RCC 7860 (cell line): Measurements from ENCODE around the gene ATXN7L1.

ENCODE experiments used
- DNase-seq: peaks from one replicate; pipeline ENCODE4 v3.0.0-alpha.2; 2015; ENCODE audit warnings: low spot score
- FAIRE-seq: peaks from 2 replicates; lab custom pipeline; 2012; peaks lifted over from hg19 to GRCh38; lab: Jason Lieb, UNC

Gene ATXN7L1

DNA sequence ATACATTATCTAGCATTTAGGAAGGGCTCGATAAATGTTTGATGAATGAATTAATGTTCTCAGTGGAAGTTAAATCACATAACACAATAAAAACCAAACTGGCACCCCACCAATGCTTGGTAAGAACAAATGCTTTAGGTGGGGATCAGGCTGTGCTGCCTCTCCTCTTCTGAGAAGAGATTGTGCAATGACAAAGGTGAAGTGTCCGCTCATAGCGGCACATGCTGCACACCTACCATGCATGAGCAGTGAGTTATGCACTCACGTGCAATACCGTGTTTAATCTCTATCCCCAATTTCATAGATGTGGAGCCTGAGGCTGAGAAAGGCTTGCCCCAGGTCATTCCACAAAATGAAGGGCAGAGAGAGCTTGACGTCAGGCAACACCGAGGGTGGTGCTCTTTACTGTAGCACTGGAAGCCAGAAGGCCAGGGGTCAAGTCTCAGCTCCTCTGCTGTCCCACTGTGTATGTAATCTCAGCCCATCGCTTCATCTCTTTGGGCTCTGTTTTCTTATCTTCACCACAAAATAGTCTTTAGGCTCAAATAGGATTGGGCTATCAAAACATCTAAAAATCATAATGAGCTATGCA is 222.2 kb downstream of the ATXN7L1 start:
- no peak for FAIRE-seq

DNA sequence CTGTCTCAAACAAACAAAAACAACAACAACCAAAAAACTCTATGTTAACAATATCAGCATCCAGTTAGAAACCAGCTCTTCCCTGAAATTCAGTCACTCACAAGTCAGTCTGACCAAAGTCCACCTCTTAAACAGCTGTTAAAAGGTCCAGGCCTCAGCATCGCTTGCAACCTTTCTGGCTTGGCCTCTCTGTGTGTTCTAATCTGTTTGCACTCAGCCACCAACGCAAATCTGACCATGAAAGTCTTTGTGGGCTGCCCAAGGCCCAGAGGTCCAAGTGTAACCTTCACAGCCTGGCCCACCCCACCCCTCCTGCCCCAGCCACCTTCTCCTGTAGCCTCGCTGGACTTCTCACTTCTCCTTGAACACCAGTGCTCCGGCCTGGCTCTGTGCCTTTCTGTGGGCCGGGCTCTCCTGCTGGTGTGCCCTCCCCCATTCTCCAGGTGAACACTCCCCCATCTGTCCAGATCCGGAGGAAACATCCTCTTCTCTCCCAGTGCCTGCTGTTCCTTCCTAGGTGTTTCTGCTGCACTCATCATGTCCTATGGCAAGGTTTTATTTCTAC is 222.9 kb downstream of the ATXN7L1 start:
- FAIRE-seq = no peak
- DNase-seq = no peak

More for the DNA sequence above, 222.2 kb downstream of the ATXN7L1 start:
- no peak for DNase-seq

DNA sequence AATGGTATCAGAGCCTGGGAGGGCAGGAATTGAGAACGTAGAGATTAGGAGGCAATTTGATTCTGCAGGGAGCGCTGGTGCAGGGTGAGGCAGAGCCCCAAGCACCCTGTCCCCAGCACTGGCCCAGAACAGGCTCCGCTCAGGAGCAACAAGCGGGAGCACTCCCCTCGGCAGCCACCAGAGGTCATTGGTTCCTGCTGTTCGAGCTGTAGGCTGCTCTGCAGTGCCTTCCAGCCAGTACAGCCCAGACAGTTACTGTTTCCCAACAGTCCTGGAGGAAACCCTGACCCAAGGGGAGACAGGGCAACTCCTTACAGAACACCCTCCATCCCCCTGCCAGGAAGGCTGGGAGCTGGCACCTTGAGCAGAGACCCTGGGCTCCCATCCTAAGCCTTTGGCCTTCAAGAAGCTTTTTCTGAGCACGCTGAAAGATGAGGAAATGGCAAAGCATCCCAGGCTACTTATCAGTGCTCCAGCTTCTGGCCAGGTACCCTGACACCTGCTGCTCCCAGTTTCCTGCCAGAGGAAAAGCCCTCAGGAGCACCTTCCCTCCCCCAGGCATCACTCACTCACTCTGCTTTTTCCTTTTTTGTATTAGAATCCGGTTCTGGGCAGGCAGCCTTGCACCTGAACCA is 223.9 kb downstream of the ATXN7L1 start:
- no peak for FAIRE-seq
- DNase-seq = peak; percentile 61

DNA sequence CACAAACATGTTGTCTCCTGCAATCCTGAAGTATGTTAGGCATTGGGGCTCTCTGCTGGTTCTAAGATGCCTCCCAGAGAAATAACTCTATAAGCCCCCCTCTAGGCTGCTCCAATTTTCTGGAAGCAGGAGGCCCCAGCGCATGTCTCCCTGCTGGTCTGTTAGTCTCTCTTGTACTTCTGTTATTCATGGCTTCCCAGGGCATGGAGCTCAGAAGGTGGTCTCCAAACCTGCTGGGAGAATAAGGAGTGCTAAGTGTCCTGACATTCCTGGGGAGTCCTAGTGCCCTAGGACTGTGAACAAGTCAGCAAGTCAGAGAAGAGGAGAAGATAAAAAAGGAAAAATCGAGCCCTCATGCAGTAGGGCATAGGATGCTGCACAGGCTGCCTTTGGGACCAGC is 224.6 kb downstream of the ATXN7L1 start:
- no peak for FAIRE-seq

DNA sequence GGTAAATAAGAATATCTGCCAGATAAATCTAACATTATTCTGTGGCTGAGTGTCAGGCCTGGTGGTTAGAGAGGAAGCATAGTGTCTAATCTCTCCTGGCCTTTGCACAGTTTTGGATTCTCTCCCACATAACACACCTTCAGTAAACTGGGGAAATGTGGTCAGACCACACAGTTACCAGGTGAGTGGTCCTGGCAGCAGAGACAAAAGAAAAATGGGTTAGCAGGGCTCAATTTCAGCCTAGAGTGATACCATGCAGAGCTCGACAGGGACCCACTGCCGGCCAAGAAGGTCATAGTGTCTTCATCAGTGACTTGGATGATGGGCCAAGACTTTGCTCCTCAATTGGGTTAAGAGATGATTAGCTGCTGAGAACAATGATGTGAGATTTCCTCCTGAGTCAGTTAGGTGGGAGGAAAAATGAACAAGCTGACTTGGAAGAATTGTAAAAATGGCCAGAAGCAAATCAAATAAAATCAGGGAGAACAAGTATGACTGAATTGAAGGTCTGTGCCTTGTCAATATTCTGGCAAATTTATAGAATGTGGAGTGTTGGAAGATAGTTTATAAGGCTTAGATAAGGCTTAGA is 225.9 kb downstream of the ATXN7L1 start:
- FAIRE-seq (no peak), DNase-seq (no peak)

More for the DNA sequence above, 224.6 kb downstream of the ATXN7L1 start:
- DNase-seq = no peak

DNA sequence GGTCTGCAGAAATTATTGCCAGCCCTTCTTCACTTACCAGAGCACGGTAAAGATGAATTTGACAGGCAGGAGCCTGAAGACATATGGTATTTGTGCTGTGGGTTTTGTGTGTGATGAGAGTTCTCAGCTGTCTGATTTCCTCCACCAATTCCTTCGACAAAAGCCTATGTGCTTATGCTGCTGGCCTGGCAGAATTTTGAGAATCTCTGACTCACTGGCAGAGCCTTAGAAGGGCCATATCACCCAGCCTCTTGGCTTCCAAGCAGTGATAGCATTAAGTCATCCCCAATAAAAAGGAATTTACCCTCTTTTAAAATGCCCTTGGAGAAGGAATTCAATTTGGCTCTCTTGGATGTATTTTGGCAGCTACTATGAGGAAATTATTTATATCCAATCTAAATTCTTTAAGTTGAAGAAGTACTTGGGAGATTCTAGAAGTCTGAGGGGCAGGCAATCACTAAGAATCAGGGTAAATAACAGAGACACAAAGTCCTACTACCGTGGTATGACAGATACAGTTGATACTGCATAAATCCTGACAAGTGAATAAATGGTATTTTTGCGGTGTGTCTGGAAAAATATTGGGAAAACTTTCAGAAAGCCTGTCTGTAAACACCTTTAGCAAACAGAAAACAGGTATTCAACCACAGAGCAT is 226.5 kb downstream of the ATXN7L1 start:
- FAIRE-seq (no peak), DNase-seq (no peak)

DNA sequence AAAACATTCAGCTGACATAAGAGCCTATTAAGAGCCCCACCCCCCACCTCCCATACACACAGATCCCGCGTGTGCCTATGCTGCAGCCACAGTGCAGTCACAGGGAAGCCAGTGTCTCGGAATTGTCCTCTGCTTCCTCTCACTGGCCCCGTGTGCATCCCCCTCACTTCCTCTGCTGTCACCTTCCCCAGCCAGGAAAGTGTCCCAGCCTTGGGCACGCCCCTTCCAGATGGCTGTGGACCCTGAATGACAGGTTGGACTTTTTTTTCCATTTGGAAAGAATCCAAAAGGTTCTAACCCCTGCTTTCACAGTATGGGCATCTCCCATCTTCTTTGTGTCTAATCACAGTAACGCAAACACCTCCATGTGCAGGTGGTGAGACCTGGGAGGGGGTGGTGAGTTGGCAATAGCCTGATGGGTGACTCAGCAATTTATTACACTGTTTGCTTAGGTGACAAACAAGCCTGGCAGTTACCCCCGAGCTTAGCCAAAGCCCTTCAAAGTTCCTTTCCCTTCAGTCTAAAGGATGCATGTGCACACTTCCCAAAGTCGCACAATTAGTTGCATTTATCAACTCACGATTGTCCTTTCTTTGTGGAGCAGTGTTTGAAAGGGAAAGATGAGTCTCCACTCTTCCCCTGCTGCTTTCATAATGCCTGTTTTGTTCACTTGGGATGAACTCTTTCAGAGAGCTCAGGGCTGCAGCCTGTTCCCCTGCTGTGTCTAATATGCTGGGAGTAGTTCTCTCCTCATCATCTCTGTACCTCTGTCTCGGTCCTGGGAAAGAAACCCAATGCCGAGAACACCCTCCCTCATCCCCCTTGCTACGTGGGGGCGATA is 227.6 kb downstream of the ATXN7L1 start:
- no peak for FAIRE-seq
- DNase-seq = no peak

DNA sequence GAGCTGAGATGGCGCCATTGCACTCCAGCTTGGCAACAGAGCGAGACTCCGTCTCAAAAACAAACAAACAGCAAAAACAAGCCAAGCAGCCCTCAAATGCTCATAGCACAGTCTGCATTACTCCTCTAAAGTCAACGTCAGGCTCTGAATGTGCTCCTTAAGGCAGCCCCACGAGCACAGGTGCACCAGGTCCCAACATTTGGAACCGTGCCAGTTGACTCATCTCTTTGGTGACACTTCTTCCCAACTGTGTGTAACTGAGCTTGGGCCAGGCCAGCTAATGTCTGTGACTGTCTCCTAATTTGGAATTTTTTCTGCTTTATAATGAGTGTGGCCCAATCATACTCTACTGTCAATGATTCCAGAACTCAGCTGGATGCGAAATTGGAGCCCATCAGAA is 228.8 kb downstream of the ATXN7L1 start:
- FAIRE-seq (no peak), DNase-seq (no peak)

DNA sequence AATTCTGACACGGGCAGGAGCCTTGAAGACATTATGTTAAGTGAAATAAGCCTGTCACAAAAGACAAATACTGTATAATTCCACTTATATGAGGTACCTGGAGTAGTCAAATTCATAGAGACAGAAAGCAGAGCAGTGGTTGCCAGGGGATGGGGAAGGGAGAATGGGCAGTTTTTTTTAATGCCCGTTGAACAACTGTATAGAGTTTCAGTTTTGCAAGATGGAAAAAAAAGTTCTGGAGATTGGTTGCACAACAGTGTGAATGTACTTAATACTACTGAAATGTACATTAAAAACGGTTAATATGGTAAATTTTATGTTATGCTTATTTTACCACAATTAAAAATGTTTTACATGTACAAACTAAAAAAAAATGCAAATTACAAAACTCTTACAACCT is 231.5 kb downstream of the ATXN7L1 start:
- no peak for DNase-seq
- FAIRE-seq = no peak

DNA sequence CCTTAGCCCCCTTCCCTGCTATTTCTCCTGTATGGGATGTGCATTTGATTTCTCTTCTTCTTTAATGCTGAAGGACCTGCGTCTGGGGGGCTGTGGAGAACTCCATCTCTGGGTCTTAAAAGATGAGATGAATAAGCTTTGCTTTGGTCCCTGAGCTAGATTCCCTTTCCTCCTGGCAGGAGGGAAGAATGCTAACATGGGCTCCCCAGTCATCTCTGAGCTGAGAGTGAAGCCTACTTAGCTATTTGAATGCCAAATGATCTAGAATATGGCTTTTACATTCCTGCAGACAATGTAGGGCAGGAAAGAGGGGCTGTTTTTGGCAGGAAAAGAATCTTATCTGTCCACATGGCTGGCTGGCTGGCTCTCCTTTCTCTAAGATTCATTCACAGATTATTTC is 232.5 kb downstream of the ATXN7L1 start:
- no peak for FAIRE-seq
- no peak for DNase-seq

DNA sequence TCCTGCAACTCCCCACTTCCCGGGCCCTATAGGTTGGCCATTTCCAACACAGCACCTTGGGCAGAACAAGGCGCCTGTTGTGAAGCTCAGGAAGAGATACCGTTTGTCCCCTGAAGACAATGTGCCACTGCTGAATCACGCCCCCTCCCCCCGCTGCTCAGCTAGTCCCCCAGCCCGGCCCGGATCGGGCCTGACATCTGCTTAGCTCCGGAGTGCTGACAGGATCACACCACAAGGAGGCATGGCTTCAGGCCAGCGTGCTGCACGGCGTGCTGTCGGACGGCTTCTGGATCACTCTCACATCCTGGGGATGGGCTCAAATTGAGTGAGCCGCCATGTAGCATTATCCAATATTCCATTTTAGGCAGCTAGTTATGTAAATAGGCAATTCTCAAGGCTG is 233.0 kb downstream of the ATXN7L1 start:
- DNase-seq (no peak), FAIRE-seq (no peak)

DNA sequence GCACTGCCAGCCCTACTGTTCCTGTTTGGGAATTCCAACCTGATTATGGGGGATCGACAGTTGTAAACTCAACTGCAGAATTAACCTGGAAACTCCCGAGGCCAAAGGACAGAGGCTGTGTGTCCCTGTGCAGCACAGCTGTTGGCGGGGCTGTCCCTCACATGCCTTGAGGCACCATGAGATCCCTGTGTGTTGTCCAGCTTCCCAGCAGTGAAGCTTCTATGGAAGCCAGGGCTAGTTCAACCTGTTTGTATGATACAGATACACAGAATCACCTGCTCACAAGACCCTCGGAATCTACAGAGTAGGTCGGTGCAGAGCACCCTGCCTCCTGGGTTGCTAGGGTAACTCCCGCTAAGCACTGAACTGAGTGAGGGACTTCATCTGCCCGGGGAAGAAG is 234.1 kb downstream of the ATXN7L1 start:
- DNase-seq = no peak
- FAIRE-seq = no peak

DNA sequence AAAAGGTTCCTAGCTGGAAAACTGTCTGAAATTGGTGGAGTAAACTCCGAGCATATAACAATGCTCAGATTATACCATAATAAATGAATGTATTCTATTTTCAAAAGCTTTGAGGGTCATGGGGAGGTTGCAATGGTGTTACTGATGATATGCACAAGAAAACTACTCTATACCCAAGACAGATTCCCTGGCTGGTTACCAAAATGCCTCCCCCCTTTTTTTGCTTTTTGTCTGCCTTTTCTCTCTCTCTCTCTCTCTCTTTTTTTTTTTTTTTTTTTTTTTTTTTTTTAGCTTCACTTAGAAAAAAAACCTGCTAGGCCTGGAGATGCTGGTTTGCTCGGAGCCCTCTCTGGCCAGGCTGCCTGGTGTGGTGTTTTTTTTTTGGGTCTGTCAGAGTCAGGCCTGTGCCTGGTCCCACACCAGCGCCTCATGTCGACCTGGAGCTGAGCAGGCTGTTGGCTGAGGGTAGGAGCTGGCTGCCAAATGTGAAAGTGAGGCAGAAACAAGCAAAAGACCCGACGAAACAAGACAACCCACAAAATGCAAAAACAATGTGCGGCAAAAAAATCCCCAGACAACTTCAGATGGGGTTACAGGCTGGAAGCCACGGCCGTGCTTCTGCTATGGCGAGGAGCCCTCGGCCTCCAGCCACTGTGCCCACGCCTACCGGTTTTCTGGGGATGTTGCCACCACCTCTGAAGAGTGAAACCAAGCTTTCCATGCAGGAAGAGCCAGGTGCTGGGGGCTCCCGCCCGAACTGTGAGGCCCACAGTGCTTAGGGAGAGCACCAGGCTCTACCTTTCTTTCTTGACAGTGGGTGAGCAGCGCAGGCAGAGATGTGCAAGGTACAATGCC is 235.2 kb downstream of the ATXN7L1 start:
- DNase-seq = no peak
- FAIRE-seq = no peak

DNA sequence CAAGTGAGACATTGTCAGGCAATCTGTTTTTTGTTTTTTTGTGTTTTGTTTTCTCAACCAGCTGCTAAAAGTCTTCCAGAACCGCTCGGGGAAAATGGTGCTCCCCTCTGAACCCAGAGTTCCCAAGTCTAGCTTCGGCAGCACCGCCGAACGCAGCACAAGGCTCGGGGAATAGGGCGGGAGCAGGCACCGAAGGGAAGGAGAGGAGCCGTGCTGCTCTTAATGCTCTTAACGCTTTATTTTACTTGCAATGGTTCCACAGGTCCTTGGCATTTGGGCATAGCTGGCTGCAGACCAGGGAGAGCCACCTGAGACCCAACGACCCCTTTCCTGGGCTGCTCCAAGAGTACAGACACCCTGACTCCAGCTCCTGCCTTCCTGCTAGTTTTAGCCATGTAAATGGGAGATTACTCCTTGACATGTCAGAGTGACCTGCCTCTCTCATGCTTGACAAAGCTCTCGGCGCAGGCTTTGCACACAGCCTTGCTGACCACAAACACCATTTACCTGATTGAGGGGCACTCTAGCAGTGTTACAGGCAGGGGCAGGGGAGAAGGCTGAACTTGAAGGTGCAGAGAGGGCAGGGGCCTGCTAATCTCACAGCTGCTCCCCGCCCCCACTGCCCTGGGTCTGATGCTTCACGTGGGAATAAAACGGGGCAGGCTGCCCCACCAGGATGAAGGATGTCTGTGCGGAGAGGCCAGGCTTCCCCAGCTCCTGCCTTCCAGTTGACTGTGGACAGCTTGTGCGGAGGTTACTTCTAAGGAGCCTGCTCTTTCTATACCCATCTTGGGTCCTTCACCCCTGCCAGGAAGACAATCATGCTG is 236.5 kb downstream of the ATXN7L1 start:
- FAIRE-seq (no peak), DNase-seq (no peak)

DNA sequence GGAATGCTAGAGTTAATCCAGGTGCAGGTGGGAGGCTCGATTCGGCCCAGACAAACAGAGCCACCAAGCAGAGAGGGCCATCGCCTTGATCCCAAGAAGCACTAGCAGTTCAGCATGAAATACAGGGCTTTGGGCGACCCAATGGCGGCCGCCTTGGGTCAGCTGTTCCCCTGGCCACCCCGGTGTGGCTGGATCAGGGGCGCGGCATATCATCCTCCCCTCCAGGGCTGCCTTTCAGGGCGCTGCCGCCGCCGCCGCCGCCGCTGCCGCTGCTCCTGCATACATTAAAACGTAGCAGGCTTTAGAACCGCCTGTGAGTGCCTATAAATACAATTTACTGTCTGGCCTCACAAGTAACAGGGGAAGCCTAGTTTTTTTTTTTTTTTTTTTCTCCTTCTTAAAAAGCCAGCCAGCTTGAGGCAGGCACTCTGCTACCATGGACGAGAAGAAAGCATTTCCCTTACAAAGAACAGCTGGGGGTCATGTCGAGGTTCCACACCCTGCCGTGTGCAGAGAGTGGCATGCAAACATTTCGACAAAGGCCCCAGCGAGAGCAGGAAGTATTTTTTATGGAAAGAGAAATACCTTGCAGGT is 237.4 kb downstream of the ATXN7L1 start:
- no peak for FAIRE-seq
- DNase-seq = no peak

DNA sequence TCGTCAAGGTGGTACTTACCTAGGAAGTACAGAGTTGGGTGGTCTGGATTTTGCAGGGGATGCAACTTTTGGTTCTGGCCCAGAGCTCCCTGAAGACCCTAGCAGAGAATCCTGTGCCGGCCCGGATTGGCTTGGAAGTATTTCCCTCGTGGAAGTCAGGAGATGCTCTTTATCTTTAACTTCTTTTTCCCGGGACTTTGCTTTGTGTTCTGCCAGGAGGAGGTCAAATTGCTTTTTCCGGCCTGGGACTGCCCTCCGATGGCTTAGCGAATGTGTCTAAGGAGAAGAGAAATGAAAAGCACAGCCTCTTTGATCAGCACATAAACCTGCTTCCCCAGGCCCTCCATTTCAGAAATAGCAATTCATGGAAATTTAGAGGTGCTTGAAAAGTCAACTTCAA is 238.1 kb downstream of the ATXN7L1 start:
- FAIRE-seq = no peak
- DNase-seq = no peak

DNA sequence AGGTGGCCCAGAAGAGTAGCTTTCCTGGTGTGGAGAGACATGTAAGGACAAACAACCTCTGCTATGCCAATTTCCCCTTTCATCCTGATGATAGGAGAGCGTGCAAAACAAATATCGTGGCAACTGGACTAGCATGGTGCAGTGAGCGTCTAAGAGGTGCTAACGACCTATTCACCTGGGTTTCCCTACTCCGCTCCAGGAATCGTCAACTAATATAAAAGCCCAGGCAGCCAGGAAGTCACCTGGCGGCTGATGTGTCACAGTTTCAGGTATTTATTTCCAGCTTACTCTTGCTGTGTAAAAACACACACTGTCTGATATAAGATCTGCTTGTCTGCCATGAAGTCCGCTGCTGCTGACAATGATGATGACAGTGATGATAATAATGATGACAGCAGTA is 238.6 kb downstream of the ATXN7L1 start:
- DNase-seq = no peak
- FAIRE-seq = no peak

DNA sequence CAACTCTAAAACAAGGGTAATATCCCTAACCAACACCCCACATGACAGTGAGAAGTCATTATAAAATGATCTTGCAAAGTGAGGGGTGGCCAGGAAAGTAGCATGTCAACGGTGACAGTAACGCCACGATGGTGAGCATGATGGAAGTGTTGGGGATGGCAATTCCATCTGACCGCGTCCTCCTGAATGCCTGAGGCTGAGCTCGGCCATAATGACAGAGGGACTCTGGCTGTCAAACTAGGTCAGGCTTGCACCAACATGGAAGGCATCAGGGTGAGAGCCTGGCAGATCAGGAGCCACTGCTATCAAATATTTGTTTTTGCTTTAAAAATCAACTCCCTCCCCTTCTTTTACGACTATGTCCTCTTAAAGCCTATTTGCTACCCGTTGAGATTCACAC is 239.4 kb downstream of the ATXN7L1 start:
- DNase-seq = no peak
- FAIRE-seq = no peak

DNA sequence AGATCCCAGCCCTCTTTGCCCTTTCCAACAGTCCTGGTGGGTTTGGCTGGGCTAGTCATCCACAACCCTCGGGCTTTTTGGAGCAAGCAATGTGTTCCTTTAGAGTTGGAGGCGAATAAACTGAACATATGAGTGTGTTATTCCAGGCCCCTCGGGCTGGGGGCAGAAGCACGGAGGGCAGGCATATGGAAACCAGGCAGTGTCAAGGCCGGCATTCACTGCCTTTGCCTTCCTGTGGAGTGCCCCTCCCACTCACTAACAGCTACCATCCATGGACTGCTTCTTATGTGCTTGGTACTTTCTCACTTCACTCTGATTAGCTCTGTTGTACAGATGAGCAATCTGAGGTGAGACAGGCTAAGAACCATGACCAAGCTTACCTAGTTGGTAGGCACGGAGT is 241.2 kb downstream of the ATXN7L1 start:
- no peak for DNase-seq
- FAIRE-seq = no peak
